NCI-H146 treated with DMSO at 0.1 percent for 48 hours (cell line): ENCODE data around the gene STMN3.
"Not testable (repeated sequence)": the region's sequence is repeated elsewhere in the genome, so short reads cannot be mapped to it uniquely, and the experiment has no call there.

Experiments
- DNase-seq: peaks from one replicate; lab custom pipeline; 2025; ENCODE audit not compliant: unreplicated experiment; lab: John Stamatoyannopoulos, UW

The STMN3 gene

DNA sequence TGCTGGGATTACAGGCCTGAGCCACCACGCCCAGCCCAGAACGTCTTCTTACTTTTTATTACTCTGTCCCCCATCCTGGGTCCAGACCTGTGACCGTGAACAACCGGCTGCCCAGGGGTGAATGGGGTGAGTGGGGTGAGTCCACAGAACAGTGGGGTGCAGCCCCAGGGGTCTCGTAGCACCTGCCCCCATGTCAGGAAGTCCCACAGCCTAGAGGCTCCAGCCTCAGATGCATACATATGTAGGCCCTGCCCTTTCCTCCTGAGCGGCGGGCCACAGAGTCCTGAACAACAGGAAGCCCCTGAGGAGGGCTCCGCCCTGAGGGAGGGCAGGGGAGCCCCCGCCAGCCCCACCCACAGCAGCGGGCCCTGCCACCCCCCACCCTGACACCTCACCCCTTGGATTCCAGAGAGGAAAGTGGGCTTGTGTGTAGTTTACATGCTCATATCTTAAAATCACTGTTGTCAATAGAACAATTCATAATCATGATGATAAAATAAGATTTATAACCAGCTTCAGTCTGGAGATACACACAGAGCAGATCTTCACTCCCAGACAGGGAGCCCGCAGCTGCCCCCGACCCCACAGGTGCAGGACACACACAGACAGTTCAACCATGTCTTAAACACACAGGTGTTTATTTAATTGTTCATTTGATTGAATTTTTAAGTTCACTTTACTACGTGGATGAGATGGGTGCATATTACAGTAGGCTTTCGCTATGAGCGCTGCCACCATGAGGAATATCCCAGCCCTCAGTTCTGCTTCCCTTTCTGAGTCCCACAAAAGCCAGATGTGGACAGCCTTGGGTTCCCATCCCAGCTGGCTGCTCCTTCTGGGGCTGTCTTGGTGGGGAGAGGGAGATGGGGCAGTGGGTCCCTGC, 13.9 kb downstream of the STMN3 start:
- DNase-seq, result no peak

DNA sequence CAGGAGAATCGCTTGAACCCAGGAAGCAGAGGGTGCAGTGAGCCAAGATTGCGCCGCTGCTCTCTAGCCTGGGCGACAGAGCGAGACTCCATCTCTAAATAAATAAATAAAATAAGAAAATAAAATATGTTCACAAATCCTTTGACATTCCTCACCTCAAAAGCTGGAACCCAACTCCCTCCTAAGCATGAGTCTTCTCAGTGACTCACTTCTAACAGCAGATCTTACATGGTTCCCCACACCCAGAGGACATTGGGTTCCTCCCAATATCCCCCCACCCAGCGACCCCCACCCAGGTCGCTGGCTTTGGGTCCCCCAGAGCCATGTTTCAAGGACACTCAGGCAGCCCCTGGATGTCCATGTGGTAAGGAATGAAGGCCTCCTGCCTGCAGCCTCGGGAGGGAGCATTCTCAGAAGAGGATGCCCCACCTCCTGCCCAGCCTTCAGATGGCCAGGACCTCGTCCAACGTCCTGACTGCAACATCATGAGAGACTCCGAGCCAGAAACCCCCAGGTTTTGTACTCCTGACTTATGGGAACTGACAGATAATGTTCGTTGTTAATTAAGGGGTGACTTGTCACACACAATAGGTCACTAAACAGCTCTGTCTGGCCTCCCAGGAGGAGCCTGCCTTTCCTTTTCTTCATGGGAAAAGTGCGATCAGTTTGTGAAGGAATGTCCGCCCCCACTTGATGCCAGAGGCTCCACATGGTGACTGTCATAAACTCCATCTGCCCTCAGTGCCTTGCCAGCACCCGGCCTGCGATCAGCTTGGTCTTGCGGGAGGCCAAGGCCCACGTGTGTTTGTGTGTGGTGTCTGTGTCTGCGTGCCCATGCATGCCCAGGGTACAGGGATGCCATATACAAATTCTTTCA, 16.2 kb downstream of the STMN3 start:
- no peak for DNase-seq

DNA sequence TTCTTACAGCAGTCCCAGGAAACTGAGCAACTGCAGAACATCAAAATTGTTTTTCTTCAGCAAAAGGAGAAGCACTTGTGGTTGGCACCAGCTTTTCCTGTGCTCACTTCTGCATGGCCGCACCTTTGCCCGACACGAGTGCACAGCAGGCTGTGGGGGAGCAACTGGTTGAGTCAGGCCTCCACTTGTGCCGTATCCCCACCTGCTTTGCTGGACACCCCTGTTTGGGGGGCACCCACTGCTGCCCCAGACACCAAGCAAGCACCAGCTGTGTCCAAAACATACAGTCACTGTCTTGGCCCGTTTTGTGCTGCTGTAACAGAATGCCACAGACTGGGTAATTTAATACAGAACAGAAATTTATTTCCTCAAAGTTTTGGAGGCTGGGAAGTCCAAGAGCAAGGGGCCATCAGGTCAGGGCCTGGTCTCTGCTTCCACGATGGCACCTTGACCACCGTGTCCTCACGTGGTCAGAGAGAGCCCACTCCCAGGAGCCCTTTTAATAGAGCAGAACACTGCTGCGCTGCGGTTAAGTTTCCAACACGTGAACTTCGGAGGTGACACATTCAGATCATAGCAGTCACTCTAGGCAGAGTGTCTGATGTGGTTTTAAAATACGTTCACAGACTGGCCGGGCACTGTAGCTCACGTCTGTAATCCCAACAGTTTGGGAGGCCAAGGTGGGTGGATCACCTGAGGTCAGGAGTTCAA, 17.6 kb downstream of the STMN3 start:
- no peak for DNase-seq

DNA sequence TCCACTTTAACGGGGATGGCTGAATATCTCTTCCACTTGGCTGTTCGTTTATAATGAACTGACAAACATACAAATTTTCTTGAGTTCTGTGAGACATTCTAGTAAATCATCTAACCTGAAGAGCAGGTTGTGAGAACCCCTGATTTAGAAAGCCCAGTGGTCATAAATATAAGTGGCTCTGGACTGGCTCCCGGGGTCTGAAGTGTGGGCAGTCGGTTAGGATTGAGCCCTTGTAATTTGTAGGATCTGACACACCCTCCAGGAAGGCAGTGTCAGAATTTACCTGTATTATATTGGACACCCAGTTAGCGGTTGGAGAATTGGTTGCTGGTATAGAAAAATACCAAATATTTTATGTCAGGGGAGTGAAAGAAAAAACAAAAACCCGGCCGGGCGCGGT, 19.5 kb downstream of the STMN3 start:
- DNase-seq, result no peak

DNA sequence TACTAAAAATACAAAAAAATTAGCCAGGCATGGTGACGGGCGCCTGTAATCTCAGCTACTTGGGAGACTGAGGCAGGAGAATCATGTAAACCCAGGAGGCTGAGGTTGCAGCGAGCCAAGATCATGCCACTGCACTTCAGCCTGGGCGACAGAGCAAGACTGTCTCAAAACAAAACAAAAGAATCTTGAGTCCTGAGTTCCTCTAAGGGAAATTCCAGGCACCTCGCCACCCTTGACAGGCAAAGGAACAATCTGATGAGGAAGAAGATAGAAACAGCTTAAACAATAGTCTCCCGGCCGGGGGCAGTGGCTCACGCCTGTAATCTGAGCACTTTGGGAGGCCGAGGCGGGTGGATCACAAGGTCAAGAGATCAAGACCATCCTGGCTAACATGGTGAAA, 21.8 kb downstream of the STMN3 start:
- not testable (repeated sequence) for DNase-seq

DNA sequence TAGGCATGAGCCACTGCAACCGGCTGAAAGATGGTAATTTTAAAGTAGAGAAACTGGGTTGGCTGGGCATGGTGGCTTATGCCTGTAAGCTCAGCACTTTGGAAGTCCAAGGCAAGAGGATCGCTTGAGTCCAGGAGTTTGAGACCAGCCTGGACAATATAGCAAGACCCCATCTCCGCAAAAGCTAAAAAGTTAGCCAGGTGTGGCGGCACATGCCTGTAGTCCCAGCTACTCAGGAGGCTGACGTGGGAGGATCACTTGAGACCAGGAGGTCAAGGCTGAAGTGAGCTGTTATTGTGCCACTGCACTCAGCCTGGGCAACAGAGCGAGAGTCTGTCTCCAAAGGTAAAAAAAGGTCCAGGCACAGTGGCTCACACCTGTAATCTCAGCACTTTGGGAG, 22.3 kb downstream of the STMN3 start:
- not testable (repeated sequence) for DNase-seq

DNA sequence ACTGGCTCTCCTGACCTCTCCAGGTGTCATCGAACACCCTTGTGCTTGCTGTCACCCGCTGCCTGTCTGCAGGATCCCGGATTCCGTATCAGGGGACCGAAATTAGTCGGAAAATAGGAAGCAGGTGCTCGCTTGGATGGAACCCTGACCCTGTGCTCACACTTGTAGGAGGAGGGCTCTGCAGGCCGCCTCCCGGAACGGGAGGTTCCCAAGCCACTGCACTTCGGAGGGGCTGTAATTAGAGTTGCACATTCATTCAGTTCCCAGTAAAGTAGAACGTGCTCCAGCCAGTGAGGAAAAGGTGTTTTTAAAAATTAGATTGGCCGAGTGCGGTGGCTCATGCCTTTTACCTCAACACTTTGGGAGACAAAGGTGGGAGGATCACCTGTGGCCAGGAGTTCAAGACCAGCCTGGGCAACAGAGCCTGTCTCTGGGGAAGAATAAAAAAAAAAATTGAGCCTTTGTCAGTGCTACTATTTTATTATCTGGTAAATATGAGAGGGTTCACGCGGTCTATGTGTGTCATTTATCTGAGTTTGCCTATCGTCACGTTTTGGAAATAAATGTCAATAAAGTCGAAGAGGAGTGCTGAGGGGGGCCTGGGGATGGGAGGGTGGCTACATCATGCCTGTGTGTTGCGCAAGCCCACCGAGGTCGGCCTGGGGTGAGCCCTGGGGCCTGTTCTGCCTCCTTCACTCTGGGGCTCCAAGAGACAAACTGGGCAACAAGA, 24.8 kb downstream of the STMN3 start:
- DNase-seq, result peak; percentile 81

DNA sequence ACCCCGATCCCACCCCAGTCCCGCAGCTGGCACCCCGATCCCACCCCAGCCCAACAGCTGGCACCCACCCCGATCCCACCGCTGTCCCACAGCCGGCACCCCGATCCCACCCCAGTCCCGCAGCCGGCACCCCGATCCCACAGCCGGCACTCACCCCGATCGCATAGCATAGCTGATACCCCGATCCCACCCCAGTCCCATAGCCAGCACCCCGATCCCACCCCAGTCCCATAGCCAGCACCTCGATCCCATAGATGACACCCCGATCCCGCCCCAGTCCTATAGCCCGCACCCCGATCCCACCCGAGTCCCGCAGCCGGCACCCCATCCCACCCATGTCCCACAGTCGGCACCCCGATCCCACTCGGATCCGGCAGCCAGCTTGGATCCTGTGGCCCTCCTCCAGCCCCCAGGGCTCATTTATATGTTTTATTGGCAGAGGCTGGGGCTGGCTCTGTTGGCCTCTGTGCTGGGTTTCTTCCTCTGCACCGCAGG, 25.4 kb downstream of the STMN3 start:
- no peak for DNase-seq

DNA sequence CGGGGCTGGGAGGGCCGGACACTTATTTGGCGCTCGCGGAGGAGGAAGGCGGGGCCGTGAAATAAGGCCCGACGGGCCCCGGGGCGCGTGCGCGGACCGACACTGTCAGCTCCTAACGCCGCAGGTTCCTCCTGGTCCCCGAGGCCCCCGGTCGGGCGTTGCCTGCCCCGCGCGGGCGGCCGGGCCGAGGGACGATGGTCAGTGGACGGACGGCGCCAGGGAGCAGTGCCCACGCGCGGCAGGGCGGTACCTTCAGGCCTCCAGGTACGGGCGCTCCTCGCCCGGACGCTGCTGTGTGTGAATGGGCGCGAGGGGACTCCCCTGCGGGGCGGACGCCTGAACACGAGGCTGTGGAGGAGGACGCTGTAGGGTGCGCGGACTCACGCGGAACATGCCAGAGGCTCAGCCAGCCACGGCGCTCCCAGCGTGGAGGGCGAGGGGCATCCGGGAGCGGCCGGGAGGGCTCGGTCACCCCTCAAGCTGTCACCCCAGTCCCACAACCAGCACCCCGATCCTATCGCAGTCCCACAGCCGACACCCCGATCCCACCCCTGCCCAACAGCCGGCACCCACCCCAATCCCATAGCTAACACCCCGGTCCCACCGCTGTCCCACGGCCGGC, 26.0 kb downstream of the STMN3 start:
- peak; percentile 82 for DNase-seq

DNA sequence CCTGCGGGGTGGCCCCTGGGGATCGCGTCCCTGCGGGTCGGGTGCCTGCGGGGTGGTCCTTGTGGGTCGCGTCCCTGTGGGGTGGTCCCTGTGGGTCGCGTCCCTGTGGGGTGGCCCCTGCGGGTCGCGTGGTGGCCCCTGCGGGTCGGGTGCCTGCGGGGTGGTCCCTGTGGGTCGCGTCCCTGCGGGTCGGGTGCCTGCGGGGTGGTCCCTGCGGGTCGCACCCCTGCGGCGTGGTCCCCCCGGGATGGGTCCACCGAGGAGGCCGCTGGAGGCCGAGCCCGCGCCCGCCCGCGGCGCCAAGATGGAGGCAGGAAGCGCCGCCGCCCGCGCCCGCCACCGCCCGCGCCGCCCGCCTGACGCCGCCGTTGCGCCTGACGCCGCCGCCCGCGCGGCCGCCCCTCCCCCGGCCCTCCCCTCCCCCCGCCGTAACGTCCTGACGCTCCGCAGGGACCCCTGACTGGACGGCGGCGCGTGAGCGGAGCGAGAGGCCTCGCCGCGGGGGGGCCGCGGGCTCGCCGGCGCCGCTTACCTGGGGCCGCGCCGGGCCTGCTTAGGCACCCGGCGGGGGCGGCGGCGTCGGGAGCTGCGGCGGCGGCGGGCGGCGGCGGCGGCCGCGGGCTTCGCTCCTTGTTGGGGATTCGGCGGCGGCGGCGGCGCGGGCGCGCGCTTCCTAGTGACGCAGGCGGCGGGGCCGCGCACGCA, 26.6 kb downstream of the STMN3 start, which contains the start of gene GMEB2:
TSS of gene GMEB2 (minus strand) at position 678 of the 705 bp plus-strand sequence. CDS start 7,704 bp downstream, outside the sequence.
- peak; percentile 46 for DNase-seq

DNA sequence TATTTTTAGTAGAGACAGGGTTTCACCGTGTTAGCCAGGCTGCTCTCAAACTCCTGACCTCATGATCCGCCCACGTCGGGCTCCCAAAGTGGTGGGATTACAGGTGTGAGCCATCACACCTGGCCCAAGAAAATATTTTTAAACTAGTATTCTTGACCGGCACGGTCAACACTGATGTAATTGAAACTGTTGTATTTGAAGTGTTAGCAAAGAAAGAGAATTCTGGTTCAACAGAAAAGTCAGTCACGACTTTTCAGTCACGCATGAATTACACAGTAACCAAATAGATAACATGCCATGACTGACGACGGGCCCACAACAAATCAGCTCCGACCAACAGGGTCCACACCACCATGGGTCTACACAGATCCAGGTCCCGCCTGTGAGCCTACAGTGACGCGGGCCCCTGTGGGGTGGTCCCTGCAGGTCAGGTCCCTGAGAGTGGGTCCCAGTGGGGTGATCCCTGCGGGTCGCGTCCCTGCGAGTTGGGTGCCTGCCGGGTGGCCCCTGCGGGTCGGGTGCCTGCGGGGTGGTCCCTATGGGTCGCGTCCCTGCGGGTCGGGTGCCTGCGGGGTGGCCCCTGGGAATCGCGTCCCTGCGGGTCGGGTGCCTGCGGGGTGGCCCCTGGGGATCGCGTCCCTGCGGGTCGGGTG, 27.3 kb downstream of the STMN3 start:
- no peak for DNase-seq

DNA sequence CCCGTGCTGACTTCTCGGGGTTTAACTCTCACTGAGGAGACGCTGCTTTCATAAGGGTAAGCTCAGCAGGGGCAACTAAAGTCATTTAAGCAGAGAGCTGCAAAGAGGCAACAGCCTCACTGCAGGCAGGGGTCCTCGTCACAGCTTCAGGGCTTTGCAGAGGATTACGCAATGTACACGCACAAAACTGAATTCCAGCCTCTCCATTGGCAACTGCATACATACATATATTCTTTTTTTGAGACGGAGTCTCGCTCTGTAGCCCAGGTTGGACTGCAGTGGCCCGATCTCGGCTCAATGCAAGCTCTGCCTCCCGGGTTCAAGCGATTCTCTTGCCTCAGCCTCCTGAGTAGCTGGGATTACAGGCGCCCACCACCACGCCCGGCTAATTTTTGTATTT, 28.7 kb downstream of the STMN3 start:
- DNase-seq, result no peak

DNA sequence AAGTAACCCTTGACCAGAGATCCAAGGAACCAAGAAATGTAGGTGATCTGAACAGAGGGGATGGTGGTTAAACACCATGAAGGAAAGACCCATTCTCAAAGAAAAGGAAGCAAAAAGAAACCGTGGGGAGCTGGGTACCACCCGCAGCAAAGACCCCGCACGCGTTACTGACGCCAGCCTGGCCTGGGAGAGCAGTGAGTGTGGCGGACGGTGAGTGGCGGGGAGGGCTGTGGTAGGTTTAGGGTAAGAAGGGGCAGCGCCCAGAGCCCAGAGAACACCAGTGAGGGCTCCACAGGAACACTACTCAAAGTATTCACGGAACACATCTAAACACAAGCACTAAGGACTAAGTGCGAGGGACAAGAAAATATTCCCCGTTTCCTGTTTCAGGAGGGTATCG, 30.5 kb downstream of the STMN3 start:
- no peak for DNase-seq

DNA sequence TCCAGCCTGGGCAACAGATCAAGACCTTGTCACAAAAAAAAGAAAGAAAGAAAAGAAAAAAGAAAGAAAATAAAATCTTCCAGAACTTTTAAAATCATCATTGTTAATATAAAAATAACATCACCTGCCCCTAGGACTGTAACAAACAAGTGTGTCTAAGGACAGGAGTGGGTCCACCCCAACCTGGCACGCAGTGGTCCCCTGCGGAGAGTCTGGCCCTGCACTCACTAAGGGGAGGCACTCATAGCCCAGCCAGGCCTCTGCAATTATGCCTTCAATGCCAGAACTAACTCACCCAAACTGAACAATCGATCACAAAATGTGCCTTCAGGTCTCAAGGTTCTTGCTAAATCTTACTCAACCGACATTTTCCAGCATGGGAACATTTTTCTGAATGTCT, 31.1 kb downstream of the STMN3 start:
- no peak for DNase-seq

DNA sequence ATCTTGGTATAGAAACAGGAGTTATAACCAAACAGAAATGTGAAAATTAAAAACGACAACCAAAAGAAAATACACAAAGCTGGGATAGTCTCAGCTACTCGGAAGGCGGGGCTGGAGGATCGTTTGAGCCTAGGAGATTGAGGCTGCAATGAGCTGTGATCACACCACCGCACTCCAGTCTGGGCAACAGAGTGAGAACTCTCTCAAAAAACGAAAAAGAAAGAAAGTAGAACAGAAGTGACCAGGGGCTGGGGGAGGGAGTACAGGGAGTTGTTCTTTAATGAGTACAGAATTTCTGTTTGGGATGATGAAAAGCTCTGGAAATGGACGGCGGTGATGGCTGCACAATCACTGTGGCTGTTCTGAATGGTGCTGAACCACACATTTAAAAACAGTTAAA, 32.2 kb downstream of the STMN3 start:
- DNase-seq, result no peak

DNA sequence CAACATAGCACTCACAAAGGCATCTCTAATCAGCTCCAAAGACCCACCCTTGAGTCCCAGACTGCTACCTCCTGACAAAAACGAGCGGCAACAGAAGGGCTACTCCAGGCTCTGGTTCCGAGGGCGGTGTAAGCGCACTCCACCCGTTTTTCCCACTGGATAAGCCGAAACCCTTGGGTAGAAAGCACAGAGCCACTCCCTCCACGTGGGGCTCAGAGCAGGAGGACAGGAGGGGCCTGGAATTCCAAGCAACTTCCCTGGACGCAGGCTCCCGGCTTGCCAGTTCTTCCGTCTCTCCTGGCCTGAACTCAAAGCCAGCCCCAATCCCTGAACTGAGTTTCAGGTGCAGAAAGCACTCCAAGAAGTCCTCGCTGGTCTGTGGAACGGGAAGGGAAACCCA, 33.7 kb downstream of the STMN3 start:
- DNase-seq, result no peak

DNA sequence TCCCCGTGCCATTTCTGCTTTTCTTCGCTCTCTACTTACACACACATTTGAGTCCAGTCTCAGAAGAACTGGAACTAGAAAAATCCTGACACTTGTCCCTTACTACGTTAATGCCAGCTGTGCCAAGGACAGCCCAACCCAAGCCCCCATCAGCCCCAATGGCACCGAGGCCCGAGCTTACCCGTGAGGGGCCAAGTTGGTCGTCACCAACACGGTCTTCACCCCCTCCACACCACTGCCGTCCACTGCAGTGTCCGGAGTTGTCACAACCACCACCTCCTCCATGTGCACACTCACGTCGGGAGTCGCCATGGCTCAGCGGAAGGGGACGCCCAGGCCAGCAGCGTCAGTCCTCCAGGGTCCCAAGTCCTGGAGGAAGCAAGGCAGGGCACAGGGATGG, 34.1 kb downstream of the STMN3 start:
- DNase-seq, result no peak

DNA sequence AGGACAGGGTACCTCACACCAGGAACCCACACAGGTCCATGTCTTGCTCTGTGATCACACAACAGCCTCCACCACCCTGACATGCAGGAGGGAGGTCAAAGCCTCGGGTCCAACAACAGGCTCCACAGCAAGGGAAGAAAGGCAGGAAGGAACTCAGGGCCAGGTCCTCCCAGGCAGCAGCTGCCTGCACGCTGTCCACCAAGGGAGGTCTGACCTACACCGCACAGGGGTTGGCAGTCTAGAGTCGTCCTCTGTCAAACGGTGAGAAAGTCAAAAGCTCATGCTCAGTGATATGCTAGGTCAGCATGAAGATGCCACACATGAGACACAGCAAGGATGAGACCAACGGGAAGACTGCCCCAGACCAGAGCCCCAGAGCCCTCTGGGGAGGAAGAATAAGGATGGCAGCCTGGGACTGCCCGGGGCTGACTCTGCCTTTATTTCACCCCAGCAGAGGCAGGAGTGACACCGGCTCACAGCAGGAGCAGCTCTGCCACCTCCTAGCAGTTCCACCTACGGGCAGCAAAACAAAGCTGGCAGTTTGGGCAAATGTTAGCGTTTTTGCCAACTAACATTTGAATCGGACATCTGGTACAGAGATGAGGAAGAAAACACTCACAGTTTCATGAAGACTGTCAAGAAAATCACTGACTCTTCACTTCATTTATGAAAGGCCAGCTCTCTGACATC, 34.8 kb downstream of the STMN3 start:
- DNase-seq, result no peak
